ENCODE measurements around the gene CAMTA1.

Gene CAMTA1

GRCh38 chr1:7535934-7536878, 751.0 kb downstream of the CAMTA1 start:
- DNase-seq (ENCODE audit: low spot score): no peak

- DNase-seq (ENCODE audit: low spot score): no peak
These were observed 751.8 kb downstream of the CAMTA1 start for GRCh38 chr1:7536891-7537591.

DNA sequence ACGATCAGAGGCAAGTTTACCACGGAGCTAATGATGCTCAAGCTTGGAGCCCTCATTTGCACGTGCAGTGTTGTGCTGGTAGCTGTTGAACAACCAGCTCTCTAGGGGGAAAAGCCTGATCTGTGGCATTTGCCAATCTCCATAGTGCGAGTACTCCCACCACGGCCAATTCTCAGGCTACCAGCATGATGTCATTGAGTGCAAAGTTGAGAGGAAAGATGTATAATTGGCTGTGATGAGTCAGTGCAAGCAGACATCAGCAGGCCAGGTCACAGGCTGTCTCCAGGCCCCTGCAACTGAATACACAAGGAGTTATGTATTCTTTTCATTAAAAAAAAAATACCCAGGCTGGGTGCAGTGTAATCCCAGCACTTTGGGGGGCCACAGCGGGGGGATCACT, 752.8 kb downstream of the CAMTA1 start:
- DNase-seq (ENCODE audit: low spot score): no peak

DNA sequence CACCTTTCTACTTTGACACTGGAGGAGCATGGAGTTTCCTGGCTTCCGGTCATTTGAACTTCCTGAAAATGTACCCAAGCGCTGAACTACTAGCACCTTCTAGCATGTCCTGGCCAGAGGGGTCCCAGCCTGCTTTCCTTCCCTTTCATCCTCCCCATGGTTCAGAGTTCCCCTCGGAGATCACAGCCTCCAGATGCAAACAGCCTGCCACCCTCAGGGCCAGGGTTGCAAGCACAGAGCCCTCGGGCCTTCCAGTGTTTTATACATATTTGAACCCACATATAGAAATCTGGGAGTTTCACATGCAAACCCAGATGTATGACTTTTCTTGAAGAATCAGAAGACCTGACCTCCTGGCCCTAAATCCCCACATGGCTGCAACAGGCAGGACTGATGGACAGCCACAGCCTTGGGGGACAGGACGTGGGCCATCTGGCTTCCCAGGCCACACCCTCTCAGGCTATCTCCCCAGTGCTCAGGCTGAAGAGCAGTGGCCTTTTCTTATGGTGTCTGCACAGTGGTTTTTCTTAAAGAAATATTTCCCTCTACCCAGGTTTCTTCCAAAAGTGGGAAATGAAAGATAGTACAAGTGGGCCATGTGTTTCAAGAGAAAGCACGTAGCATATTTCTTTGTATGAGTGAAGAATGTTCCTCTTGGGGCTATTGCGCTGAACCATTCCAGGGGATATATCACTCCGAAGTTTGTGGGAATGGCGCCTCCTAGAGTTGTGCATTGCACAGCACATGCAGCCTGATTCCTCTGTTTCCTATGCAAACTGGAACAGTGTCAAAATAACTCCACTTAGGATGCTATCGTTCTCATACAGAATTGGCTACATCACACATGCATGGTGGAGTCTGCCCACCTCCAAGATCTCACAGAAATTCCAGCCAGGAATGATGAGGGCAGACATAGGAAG, 753.9 kb downstream of the CAMTA1 start:
- DNase-seq (ENCODE audit: low spot score): no peak

DNA sequence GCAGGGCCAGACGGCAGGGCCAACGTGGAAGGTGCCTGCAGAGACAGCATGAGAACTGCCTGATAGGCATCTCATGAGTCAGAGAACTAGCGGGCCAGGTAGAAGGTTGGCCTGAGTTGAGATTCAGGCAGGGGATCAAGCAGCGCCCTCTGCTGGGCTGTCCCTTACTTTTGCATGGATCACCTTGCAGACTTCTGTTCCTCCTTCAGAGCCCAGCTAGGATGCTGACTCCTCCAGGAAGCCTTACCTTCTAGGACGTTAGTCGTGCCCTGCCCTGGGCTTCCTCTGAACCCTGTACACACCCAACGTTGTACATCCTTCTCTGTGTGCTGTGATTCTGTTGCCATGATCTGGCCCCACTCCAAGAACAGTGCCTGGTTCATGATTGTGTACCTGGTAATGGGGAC, 754.5 kb downstream of the CAMTA1 start:
- DNase-seq (ENCODE audit: low spot score): no peak

- DNase-seq (ENCODE audit: low spot score): no peak
These were observed 755.6 kb downstream of the CAMTA1 start for GRCh38 chr1:7540816-7541215.

DNA sequence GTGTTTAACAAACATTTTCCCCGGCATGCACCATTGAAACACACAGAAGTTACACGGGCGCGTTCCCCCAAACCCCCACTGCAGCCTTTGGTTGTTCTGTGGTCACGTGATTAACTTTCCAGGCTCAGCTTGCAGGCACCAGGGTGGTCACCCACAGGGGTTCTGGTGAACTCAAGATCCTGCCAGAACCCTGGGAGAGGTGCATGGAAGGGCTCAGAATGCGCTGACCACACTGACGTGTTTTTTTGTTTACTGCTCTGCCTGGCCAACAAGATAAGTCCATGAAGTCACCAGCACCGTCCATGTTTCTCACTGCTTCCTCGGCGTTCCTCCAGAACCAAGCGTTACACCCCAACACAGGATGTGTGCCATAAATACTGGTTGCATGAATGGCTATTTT, 756.4 kb downstream of the CAMTA1 start:
- no peak for DNase-seq (ENCODE audit: low spot score)

DNA sequence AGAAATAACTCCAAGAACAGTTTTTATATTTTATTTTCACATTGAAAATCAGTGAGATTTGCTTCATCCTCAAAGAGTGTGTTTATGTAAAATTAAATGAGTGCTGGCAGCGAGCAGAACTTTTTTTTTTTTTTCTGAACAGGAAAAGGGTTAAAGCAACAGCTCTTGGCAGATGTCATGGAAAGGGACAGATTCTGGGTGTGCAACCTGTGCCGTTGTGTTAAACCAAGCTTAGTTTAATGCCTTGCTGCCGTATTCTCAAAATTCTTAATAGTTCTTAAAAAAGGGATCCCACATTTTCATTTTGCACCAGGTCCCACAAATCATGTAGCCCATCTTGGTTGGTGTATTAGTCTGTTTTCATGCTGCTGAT, 758.5 kb downstream of the CAMTA1 start:
- DNase-seq (ENCODE audit: low spot score): no peak

DNA sequence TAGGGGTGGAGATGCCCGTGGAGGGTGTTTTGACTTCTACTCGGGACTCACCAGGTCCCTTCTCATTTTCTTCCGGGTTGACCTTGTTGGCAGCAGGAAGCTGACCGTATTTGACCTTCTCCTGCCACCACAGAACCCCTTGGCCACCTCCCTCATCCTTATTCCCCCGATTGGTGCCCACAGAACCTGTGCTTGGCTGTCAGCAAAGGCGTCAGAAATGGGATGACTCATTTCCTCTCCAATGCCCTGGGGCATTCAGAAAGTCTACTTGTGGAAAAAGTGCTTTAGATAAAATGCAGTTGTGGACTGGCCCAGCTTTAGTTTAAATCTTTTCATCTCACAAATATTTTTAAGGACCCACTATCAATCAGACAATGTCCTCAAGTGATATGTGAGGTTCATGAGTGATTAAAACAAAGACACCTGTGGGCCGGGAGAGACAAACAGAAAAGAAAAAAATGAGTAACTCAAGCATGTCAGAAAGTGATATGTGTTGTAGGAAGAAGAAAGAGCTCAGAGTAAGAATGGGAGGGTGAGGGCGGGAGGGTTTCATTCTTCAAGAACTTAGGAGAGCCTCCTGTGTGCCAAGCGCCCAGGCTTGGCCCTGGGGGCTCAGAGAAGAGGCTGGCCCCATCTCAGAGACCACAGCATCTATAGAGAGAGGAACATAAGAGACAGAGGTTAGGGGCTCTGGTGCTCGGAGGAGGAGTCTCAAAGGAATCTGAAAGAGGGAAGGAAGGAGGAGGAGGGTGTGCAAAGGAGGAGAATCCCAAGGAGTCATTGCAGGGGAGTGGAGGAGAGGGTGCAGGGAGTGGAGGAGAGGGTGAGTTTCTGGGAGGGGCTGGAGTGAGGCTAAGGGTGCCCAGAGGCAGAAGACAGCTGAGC, 764.3 kb downstream of the CAMTA1 start:
- no peak for DNase-seq (ENCODE audit: low spot score)

DNA sequence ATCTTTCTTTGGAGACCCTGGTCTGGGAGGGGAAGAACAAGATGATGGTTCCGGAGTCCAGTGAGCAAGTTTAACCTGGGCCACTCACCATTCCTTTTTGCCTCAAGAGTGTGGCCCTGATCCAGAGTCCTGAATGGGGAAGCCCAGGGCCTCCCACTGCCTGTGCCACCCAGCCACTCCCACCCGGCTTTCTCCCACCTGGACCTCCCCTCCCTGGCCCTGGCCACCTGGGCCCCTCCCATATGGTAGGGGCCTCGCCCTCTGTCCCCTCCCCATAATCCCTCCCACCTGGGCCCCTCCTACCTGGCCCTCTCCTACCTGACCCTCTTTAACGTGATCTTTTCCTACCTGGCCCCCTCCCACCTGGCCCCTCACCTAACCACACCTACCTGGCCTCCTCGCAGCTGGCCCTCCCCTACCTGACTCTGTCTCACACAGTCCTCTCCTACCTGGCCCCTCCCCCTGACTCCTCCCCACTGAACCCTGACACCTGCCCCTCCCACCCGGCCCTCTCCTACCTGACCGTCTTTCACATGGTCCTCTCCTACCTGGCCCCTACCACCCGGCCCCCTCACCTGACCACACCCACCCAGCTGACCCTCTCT, 765.1 kb downstream of the CAMTA1 start:
- no peak for DNase-seq (ENCODE audit: low spot score)

DNA sequence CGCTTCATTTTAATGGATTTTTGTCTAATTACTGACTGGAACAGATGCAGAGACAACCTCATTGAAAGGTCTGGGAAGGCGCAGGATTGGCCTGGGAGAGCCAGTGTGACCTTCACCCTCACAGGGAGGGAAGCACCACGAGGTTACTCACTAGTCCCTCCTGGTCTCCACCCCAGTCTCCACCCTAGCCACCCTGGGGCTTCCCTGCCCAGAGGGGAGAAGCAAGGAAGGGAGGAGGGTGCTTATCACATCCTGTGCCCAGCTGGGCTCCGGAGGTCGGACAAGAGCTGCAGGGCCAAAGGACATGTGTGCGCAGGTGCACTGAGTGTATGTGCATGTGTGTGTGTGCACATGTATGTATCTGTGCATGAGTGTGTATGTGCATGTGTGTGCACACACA, 765.7 kb downstream of the CAMTA1 start:
- no peak for DNase-seq (ENCODE audit: low spot score)

- DNase-seq (ENCODE audit: low spot score): no peak
These were observed 766.2 kb downstream of the CAMTA1 start for GRCh38 chr1:7551442-7551841.

- no peak for DNase-seq (ENCODE audit: low spot score)
These were observed 767.1 kb downstream of the CAMTA1 start for GRCh38 chr1:7552402-7552801.

DNA sequence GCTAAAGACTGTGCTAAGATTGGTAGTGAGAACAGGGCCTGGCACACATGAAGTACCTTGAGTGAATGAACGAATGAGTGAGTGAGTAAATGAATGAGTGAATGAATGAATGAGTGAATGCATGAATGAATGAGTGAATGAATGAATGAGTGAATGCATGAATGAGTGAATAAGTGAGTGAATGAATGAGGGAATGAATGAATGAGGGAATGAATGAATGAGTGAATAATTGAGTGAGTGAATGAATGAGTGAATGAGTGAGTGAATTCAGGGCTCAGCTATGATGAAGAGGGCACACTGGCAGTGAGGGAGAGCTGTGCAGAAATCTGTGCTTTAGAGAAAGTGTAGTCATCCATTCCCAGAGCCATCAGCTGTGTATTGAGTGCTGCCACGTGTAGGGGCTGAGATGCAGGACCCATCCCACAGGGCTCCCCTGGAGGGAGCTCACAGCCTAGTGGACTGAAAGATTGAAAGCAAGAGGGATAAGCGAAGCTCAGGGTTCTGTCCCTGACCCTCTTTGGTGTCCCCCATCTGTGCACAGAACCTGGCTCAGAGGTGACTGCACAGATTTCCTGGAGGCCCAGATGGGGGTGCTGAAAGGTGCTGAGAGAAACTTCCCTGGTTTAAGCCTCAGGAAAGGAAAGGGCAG, 767.9 kb downstream of the CAMTA1 start:
- DNase-seq (ENCODE audit: low spot score): no peak

DNA sequence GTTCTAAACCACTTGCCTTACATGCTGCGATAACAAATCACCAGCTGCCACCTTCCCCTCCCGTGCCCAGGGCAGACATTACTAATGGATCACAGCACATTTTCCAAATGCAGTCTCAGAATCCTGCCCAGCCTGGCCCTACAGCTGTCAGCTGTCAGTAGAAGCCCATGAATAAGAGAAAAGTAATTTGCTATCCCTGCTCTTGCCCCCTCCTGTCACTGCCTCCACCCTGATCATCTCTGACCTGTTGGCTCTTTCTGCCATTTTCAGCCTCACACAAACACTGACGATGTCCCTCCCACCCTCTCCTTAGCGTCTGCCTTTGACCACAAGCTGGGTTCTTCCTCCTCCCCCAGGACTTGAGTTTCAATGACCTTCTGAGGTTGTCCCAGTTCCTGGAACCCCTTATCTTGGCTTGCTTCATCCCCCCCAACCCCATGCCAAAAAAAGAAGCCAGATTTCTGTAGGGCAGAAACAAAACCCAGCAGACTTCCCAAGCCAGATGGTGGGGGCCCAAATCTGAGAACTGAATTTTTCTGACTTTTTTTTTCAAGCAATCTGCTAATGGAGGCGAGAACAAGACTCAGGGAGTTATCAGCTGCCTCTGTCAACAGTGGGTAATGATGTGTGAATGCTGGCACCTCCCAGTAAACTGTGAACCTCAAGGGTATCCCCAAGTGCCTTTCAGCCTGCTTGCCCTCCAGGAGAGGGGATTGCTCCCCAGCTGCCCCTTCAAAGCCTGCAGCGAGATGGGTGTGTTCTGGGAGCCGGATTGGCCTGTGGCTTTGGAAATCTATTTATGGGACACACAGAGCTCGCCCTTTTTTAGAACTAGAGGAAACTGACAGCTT, 769.4 kb downstream of the CAMTA1 start:
- DNase-seq (ENCODE audit: low spot score): no peak

DNA sequence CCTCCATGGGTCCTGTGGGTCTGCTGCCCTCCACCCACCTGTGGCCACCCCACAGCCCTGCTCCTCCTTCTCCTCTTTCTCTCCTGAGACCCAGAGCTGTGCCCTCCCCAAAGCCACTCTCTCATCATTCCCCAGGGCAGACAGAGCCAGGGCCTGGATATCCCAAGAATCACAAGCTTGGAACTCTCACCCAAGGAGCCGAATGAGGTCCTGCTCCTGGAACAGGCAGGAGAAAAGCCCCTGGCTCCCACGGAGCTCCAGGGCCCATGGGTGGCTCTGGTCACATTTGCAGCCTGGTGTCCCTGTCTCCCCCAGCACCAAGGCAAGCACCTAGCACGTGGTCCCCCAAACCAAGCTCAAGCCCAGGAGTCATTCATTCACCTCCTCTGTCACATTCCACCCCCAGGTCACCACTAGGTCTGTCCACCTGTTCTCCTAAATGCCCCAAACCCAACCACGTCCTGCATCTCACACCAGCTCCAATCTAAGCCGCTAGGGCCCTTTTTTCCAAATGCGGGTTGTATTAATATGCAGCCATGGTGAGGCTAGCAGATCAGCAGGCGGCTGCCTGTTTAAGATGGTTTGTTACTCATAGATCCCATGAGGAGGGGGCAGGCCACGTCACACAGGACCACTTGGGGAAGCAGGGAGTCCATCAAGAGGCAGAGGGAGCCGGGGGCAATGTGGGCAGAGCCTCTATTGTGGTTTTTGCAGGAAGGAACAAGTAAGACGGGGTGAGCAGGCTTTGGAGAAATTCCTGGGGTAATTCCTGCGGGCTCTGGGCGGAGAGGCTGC, 770.3 kb downstream of the CAMTA1 start:
- DNase-seq (ENCODE audit: low spot score): no peak

GRCh38 chr1:7557301-7557891, 772.1 kb downstream of the CAMTA1 start:
- DNase-seq (ENCODE audit: low spot score): no peak

DNA sequence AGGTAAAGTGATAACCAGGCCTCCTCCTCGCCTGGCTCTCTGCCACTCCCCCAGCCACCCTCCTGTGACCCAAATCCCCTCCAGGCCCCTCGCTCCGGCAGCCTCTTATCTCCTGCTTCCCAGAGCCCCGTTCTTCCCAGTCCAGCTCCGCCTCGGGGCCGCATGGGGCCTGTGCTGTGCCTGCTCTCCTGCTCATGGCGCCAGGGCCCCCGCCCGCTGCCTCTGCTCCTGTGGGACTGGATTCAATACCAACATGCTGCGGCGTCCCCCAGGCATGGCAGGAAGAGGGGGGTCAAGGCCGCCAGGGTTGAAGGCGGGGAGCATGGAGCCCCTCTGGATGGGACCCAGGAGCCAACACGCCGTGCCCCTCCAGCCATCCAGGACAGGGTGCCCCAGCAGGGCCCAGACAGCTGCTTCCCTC, 772.8 kb downstream of the CAMTA1 start:
- no peak for DNase-seq (ENCODE audit: low spot score)

Measured in Ammon's horn (tissue), 1 donor.